ENCODE results near the gene ANKRD22.

- TF ChIP-seq TAF1 (IDR thresholded peaks at IDR 0.05; ENCODE audit: borderline replicate concordance, insufficient read depth, low read length), result no peak
- TF ChIP-seq POLR2AphosphoS5 (IDR thresholded peaks at IDR 0.05; ENCODE audit: low read depth, low read length), result no peak
Measured at GRCh38 chr10:88899886-88900285, 48.2 kb upstream of the ANKRD22 start.

All from PFSK-1 (cell line).